Anterior cingulate cortex (tissue), 58 donors: ENCODE results near the gene RAG2.
A peak's percentile ranks its signal among the peaks of the same experiment; 100 is the strongest.

Source experiments
- DNase-seq, 58 donors: peaks; one replicate each; lab custom pipeline; 2025; lab: John Stamatoyannopoulos, UW

Gene RAG2

DNA sequence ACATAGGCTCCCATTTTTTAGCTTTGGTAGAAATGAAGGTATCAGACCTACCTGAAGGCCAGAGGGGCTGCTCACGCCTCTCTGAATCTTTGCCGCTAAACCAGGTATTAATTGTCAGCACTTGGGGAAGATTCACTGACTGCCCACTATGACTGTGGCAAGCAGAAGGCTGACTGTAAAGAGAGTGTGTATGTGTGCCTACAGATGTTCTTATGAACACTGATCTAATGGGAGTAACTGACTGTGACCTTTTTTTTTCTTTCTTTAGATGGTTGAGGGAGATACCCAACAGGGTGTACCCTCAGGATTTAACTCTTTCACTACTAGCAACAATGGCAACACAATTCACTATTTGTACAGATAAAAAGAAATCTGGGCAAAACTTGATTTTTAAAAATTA lies at the start of gene RAG2:
TSS of gene RAG2 (minus strand) at position 186 of the 400 bp plus-strand sequence. CDS start 4,068 bp downstream, outside the sequence.
- no peak for DNase-seq

DNA sequence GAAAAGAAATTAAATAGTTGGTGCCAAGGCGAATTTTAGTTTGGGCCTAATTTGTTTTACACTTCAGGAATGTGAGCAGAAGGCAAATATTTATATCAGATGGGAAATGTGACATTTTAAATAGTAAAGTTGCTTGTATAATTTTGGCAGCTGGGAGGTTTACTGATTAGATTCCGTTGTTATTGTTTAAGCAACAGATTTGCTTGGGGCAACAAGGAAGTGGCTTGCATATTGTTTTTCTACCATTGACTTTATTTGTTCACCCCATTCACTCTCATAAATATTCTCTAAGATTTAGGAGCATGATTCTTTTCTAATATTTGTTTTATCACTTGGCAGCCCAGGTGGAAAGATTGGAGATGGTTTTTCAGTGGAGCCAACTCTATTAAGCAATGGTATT lies 40.5 kb upstream of the RAG2 start:
- DNase-seq: no peak

DNA sequence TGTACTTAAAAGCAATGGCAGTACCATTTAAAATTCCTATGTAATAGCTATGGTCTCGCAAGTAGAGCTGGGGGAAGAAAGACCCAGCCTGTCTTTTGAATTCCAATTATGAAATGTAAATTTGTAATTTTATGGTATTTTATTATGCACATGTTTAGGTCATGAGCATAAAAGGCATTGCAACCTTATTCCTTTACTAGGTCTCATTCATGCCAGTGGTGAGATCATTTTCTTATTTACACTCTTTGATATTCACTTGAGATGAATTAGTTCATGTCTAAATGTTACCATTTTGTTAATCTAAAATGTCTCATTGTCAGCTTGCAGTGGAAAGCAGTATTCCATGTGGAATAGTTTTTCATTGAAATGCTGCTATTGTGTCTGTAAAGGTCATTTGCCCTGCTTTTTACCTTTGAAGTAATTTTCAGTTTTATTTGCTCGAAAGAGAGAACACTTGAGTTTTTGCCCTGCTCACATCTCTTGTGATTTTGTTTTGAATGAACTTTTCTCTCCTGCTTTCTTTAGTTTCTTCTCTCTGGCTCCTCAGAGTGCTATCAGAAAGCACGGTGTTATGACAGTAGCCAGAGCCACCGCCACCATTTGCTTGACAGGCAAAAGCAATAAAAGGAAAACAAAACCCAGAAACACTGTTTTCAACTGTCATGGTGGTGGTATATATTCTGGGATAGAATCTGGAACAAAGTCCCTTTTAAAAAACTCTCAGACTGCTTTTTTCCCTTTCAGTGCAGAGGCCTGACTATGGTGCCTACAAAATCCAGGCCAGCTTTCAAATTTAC lies 37.2 kb upstream of the RAG2 start:
- no peak for DNase-seq

DNA sequence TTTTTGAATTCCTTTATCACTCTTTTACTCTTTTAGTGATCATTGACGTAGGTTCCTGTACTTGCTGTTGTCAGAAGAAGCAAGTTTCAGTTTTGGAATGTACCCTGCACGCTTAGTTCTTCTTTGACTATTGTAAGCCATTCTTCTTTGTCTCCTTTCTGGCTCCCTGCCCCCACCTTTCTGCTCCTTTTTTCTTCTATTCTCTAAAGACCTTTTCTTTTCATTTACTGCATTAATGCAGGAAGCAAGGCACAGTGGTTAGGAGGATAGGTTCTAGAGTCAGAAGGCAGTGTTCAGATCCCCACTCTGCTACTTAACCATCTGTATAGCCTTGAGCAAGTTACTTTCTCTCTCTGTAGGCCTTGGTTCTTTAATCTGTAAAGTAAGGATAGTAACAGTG lies 33.7 kb upstream of the RAG2 start:
- DNase-seq: no peak

DNA sequence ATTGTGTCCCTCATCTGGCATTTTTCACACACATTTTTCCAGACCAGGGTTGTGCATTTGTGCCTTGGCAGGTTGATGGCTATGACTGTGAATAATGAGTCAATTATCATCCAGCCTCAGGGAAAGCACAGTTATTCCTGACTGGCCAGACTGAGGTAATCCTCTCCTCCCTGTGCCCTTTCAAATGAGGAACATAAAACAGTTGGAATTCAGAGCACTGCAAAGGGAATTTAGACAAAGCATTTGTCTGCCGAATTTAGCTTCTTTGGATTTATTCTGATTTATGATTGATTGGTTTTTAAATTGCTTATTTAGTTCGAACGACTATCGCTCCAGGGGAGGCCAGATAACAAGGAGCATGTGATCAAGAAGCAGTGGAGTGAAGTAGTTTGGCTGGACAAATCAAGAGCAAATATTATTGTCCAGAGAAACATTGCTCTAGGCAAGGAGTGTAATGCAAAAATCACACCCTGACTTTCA lies 30.8 kb upstream of the RAG2 start:
- no peak for DNase-seq

DNA sequence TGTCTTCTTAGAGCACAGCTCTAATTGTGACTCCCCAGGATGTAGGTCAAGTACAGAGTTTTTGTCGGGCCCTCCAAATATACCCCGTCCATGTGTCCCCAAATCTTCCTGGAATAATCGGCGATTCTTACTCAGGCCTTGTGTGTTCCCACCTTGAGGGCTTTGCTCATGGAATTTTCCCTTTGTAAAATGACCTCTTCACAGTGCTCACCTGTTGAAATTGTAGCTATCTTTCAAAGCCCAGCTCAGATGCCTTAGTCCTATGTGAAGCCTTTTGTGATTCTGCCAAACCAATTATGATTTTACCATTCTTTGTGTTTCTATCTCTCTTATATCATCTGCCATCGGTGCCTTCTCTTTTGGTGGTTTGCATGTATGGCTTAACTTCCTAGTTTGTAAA lies 30.1 kb upstream of the RAG2 start:
- DNase-seq: no peak

DNA sequence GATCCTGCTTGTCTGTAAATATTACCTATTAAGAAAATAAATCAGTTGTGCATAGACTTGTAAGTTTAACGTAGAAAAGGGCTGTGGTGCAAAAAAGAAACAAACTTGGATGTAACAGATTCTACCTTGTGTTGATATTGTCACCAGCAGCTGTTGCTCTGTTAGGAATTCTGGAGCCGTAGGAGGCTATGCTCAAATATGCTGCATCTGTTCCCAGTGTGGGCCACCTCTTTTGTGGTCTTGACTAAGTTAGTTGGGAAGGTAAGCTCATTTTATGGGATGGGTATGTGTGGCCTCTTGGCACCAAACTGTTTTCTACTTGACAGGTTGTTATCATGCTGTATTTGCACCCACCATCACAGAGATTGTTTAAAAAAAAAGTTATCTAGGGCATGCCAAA lies 29.4 kb upstream of the RAG2 start:
- no peak for DNase-seq

DNA sequence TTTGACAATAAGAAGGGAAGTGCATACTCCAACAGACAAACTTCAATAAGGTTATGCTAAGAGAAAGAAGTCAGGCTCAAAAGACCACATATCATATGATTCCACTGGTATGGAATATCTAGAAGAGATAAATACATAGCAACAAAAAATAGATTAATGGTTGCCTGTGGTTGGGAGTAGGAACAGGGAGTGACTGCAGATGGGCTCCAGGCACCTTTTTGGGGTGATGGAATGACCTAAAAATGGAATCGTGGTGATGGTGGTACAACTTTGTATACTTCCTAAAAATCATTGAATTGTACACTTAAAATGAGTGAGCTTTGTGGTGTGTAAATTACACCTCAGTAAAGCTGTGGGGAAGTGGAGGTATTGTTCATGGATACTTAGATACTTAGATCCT lies 29.0 kb upstream of the RAG2 start:
- no peak for DNase-seq

DNA sequence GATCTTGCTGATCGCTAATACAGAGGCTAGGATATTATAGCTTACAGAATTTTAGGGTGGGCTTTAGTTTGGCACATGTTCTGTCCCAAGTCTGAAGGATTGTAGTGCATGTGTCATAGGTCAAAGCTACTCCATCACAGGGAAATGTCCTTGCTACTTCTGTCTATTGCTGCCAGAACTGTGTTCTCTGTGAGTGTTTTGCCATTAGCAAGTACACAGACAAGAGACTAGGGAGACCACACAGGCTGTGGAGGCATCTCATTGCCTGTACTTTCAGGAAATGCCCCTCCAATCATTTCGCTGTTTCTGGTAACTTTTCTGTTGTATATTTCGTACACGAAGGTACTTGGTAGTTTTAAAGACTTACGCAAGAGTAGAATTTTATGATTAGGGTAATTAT lies 25.5 kb upstream of the RAG2 start:
- no peak for DNase-seq

DNA sequence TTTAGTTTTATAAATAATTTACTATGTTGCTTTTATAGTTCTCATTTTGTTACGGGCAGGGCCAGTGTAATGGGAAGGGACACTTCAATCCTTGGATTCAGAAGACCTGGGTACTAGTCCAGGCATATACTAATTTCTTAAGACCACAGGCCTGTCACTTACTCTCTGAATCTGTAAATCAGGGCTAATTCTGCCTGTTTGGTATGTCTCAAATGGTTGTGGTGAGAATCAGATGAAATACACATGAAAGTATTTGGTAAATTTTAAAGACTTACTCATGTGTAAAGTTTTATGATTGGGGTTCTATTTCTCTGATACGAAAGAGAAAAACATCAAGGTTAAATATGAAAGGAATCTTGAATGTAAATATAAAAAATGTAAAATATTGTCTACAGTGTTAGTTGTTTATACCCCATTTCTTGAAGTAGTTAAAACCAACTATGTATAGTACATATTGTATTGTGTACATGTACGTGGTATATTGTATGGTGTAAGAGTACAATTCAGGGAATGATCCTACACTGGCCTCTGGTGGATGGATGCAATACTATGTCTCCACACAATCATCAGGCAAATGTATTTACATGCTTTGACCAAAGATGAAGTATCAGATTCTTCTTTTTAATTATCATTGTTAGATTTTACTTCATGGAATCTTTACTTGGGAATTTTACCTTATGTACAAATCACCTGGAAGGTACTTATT lies 24.5 kb upstream of the RAG2 start:
- peak in 1 of 58 donors; percentile 3 for DNase-seq

DNA sequence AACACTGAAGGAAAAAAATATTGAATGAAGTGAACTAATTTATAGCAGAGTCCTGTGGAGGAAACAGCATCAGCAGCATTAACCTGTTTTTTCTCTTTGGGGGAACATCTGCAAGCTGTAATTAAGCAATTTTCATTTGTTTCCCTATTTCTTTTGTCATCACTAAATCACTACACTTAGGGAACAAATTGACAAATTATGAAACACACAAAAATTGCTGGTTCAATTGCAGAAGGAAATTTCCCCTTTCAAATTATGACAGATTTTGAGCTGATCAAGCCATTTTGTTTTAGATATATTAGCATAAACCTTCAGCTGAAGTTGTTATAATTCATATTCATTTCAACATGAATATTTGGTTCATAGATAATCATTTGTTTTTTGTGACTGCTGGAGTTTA lies 22.2 kb upstream of the RAG2 start:
- no peak for DNase-seq

DNA sequence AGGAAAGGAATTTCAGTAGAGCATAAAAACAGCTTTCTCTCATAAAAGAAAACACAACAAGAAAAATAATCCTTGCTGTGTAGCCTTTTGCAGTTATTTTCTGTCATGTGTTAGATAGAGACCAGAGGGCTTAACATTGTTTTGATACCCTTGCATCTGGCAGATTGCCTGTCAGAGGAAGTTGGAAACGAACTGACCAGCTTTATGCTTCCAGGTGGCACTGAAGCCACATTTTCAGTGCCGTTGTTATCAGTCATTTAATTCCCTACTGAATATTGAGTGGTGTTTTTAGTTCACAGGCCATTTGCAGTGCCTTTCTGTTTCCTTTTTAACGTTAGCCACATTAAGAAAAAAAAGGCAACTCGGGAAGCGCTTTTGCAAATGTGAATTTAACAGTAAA lies 21.5 kb upstream of the RAG2 start:
- no peak for DNase-seq

DNA sequence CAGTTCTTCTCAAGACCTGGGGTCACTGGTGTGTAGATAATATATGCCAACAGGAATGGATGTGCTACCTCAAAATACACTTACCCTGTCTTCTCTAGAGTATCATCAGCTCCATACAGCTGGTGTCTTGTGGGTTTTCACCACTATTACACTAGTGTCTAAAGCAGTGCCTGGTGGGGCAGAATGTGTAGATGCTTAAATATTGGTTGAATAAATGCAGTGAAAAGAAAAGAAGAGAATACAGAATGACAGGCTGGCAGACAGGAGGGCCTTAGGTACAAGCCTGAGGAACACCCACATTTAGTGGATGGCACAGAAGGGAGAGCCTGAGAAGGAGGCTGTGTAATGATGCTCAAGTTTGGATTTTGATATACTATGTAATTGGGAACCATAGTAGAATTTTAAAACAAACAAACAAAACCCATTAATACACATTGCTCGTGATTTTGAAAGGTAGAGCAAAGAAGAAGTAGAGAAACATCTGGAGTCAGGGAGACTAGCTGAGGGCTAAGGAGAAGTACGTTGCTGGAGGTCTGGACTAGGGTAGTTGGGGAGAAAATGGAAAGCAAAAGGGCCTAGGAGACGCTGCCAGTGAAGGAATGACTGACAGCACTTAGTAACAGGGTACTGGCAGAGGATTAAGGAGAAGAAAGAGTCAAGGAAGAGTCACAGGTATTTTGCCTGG lies 20.5 kb upstream of the RAG2 start:
- no peak for DNase-seq

DNA sequence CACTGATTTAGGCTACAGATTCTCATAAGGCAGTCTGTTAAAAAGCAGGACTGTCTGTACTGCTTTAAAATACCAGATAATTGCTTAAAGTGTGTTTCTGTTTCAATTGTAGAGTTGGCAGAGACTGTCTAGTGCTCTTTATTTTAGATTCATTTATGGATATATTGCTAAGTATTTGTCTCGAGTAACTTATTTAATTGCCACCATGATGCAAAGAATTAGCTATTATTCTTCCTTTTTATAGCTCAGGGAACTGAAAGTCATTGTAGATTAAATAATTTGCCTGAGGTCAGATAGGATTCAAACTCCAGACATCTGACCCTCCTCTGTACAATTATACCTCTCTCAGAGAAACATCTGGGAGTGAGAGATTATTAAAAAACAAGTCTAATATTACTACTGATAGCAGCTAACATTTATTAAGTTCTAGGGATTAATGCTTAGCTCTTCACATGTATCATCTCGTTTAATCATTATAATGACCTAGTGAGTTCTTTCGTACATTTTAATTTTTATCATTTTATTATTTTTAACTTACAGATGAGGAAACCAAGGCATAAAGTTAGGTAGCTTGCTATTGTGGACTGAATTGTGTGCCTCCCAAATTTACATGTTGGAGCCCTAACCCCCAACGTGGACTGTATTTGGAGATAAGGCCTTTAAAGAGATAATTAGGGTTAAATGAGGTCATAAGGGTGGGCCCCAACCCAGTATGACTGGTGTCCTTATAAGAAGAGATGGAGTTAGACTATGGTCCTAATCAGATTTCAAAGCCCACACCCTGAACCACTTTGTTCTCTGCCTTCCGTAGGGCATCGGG lies 19.7 kb upstream of the RAG2 start:
- DNase-seq: no peak

DNA sequence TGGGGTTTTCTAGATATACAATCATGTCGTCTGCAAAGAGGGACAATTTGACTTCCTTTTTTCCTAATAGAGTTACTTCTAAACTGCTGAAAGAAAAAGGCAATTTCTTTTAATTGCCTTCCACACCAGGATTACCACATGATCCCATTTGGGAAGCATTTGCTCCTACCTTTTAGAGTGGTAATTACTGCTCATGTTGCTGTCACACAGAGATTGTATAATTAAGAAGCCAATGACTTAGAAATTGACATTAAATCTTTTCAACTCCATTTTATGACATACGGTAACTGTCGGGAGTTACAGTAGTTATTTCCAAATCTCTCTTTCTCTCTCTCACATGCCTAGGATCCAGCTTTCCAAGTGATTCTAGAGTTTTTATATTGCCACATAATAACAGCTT lies 17.8 kb upstream of the RAG2 start:
- no peak for DNase-seq

DNA sequence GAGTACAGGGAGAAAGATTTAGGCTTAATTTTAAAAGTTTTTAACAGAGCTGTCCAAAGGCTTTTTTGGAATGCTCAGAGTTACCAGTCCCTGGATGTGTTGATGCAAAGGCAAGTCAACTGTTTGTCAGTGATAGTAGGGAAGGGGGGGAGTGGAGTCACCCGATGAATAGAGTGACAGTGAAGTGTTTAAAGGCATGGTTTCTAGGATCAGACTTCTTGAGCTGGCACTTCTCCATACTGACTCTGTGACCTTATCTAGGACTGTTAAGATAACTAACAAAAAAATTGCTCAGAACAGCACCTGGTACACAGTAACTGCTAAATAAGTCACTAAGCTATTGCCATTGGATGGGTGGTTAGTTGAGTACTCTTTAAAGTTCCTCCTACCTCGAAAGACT lies 11.3 kb upstream of the RAG2 start:
- no peak for DNase-seq

DNA sequence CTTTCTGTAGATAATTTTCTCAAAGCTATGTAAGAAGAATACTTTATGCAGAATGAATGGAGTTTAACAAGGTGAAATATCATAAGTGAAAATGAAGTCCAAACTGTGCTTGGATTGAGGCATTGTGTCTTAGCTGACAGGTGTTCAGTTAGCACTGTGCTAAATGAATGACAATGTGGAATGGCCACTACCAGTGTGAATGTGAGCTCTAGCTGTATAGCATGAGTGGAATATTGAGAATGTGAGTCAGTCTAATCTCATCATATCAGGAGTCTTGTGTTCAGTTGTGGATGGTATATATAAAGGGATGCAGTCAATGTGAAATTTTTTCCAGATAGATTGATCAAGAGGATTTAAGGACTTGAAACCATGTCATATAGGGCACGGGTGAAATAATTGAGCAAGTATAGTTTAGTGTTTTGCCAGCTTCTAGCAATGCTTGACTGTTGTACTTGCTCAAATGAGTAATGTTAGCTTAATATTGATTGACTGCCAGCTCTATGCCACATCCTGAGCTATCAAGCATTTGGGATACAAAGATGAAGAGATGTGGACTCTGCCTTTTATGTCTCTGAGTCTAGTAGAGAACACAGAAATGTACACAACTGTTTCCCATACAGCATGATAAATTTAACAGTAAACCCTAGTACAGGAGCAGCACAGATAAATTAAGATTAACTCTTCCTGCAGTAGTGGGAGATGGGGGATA lies 10.6 kb upstream of the RAG2 start:
- DNase-seq: no peak

DNA sequence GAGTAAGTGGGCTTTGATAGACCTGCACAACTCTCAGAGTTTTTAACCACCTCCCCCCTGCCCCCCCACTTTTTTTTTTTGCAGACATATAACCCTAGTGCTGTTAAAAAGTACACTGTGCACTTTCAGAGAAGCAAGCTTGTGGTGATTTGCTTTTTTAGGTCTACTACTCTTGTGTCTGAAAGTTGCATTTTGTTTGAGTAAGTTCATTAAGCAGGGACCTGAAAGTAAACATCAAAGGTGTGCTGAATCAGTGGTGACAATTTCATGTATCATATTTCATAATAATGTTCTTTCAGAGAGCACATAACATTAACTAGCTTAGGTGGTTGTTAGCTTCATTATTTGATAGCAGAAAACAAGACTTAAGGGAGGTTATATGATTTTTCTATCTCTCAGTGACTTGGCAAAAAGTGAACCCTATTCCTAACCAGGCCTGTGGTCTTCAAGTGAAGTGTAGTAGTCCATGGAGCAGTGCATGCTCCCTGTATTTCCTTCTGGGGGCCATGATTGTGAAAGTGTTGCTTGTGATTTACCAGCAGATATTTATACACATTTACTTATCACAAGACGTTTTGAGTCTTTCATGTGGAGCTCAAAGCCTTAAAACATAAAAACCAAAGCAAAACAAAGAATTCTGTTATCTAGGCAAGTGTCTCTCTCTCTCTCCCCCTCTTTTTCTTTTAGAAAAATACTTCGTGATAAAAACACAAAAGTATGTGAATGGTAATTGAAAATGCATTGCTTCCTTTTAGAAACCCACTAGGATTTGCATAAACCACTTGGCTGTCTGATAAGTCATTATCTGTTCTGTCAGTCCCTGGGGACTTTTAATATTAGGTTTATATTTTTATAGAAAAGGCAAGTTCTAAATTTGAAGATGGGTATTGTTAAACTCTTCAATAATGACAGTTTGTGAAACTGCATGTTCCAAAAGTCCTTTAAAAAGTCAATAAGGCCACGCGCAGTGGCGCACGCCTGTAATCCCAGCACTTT lies 7.5 kb upstream of the RAG2 start:
- DNase-seq: no peak

DNA sequence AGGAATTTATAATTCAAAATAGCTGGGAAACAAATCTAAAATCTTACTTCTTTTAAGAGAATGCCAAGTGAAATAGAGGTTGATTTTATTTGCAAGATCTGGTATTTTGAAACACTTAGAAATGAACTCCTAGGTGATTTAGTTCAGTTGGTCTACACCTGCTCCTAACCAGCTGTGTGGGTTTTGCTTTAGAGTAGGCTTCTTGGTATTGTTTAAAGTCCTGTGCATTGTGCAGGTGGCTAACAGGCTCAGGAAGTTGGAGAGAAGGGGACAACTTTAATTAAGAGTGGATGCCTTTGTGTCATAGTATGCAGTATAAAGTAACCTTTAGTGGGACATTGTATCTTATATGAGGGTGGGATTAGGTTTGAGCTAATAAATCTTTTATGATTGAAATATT lies 4.1 kb upstream of the RAG2 start:
- DNase-seq: no peak
